Measurements from ENCODE around the gene CWC27. TPM values are rescaled to one million over a fixed set of nuclear protein-coding genes. Genes with fewer than 3 reads are reported as not detected.

CWC27 gene
- total RNA-seq, 1 donor from 2014 or later = 29.3 TPM

- Mint-ChIP-seq H3K27ac (ENCODE audit: unreplicated experiment) (no peak overlapping the region), H3K27me3 (ENCODE audit: unreplicated experiment) (no peaks in the 10 kb centered on the region), H3K4me3 (ENCODE audit: unreplicated experiment) (no peak overlapping the region), H3K4me1 (ENCODE audit: unreplicated experiment) (peaks cover 3% of the 10 kb centered on the region), H3K36me3 (ENCODE audit: low read depth, unreplicated experiment) (no peaks in the 10 kb centered on the region), H3K9me3 (ENCODE audit: unreplicated experiment) (no peaks in the 10 kb centered on the region)
- DNase-seq (ENCODE audit: low spot score) = no peak
- TF ChIP-seq CTCF (IDR thresholded peaks at IDR 0.05; ENCODE audit: unreplicated experiment) = no peak
Observed at GRCh38 chr5:64949331-64949730, 180.6 kb downstream of the CWC27 start.

GRCh38 chr5:64952951-64953673, 184.4 kb downstream of the CWC27 start:
- H3K9me3 Mint-ChIP-seq (ENCODE audit: unreplicated experiment) = no peaks in the 10 kb centered on the region
- no peak for TF ChIP-seq CTCF (IDR thresholded peaks at IDR 0.05; ENCODE audit: unreplicated experiment)
- no peaks in the 10 kb centered on the region for H3K36me3 Mint-ChIP-seq (ENCODE audit: low read depth, unreplicated experiment)
- no peaks in the 10 kb centered on the region for H3K27me3 Mint-ChIP-seq (ENCODE audit: unreplicated experiment)
- H3K4me1 Mint-ChIP-seq (ENCODE audit: unreplicated experiment) = no peaks in the 10 kb centered on the region
- H3K27ac Mint-ChIP-seq (ENCODE audit: unreplicated experiment) = no peak overlapping the region
- DNase-seq (ENCODE audit: low spot score) = no peak
- no peak overlapping the region for H3K4me3 Mint-ChIP-seq (ENCODE audit: unreplicated experiment)

GRCh38 chr5:64954518-64954917, 185.8 kb downstream of the CWC27 start:
- TF ChIP-seq CTCF (IDR thresholded peaks at IDR 0.05; ENCODE audit: unreplicated experiment) = no peak
- DNase-seq (ENCODE audit: low spot score) = no peak
- Mint-ChIP-seq H3K4me1 (ENCODE audit: unreplicated experiment) (no peaks in the 10 kb centered on the region), H3K27me3 (ENCODE audit: unreplicated experiment) (no peaks in the 10 kb centered on the region), H3K9me3 (ENCODE audit: unreplicated experiment) (no peaks in the 10 kb centered on the region), H3K4me3 (ENCODE audit: unreplicated experiment) (no peak overlapping the region), H3K36me3 (ENCODE audit: low read depth, unreplicated experiment) (no peaks in the 10 kb centered on the region), H3K27ac (ENCODE audit: unreplicated experiment) (no peak overlapping the region)

- peaks cover 8% of the 10 kb centered on the region for H3K9me3 Mint-ChIP-seq (ENCODE audit: unreplicated experiment)
- H3K4me3 Mint-ChIP-seq (ENCODE audit: unreplicated experiment) = no peak overlapping the region
- H3K27ac Mint-ChIP-seq (ENCODE audit: unreplicated experiment) = no peak overlapping the region
- no peak for DNase-seq (ENCODE audit: low spot score)
- H3K36me3 Mint-ChIP-seq (ENCODE audit: low read depth, unreplicated experiment) = peaks cover 8% of the 10 kb centered on the region
- peak; percentile 59 for TF ChIP-seq CTCF (IDR thresholded peaks at IDR 0.05; ENCODE audit: unreplicated experiment)
- H3K4me1 Mint-ChIP-seq (ENCODE audit: unreplicated experiment) = no peaks in the 10 kb centered on the region
- no peaks in the 10 kb centered on the region for H3K27me3 Mint-ChIP-seq (ENCODE audit: unreplicated experiment)
Observed at GRCh38 chr5:64958757-64959391, 190.1 kb downstream of the CWC27 start.

- Mint-ChIP-seq H3K4me3 (ENCODE audit: unreplicated experiment) (no peak overlapping the region), H3K4me1 (ENCODE audit: unreplicated experiment) (no peaks in the 10 kb centered on the region), H3K9me3 (ENCODE audit: unreplicated experiment) (peaks cover 8% of the 10 kb centered on the region), H3K36me3 (ENCODE audit: low read depth, unreplicated experiment) (peaks cover 8% of the 10 kb centered on the region), H3K27ac (ENCODE audit: unreplicated experiment) (no peak overlapping the region), H3K27me3 (ENCODE audit: unreplicated experiment) (no peaks in the 10 kb centered on the region)
- no peak for TF ChIP-seq CTCF (IDR thresholded peaks at IDR 0.05; ENCODE audit: unreplicated experiment)
- no peak for DNase-seq (ENCODE audit: low spot score)
Observed at GRCh38 chr5:64963278-64963677, 194.5 kb downstream of the CWC27 start.
